Neural cell (in vitro differentiated cells): ENCODE results near the gene TMC7. TPM values are rescaled to one million over a fixed set of nuclear protein-coding genes. Genes with fewer than 3 reads are reported as not detected.

Experiments
- H2AFZ ChIP-seq: fragments of 200-600, 300-800 bp; sonication (generic), shearing (Covaris generic); 2 replicates; pipeline ENCODE4 v1.6.0; 2014; ENCODE audit warnings: low read depth, mild to moderate bottlenecking, antibody characterized with exemption, low read length, moderate library complexity
- H3F3A ChIP-seq: fragments of 200-600 bp; shearing (Covaris generic); 2 replicates; pipeline ENCODE4 v1.6.1; 2016; ENCODE audit warnings: mild to moderate bottlenecking, moderate library complexity, mixed read lengths, antibody characterized with exemption, low read length; ENCODE audit not compliant: insufficient read depth, poor library complexity, severe bottlenecking
- H3K27ac ChIP-seq: fragments of 200-600, 300-800 bp; sonication (generic), shearing (Covaris generic); 2 replicates; pipeline ENCODE4 v1.5.1; 2014; ENCODE audit warnings: mild to moderate bottlenecking, low read length, moderate library complexity
- H3K27me3 ChIP-seq: fragments of 300-800, 200-600 bp; sonication (generic), shearing (Covaris generic); 2 replicates; pipeline ENCODE4 v1.6.0; 2014; ENCODE audit warnings: mild to moderate bottlenecking, low read depth, low read length, moderate library complexity; ENCODE audit not compliant: insufficient read depth
- H3K36me3 ChIP-seq: fragments of 300-800, 200-600 bp; sonication (generic), shearing (Covaris generic); 2 replicates; pipeline ENCODE4 v1.5.1; 2014; ENCODE audit warnings: mild to moderate bottlenecking, antibody characterized with exemption, low read length, moderate library complexity; ENCODE audit not compliant: insufficient read depth
- H3K4me2 ChIP-seq: fragments of 300-800, 200-600 bp; sonication (generic), shearing (Covaris generic); 2 replicates; pipeline ENCODE4 v1.6.0; 2014; ENCODE audit warnings: mild to moderate bottlenecking, low read length
- H3K4me3 ChIP-seq: fragments of 300-800, 200-600 bp; sonication (generic), shearing (Covaris generic); 2 replicates; pipeline ENCODE4 v1.5.1; 2014; ENCODE audit warnings: mild to moderate bottlenecking, low read length, moderate library complexity
- H3K79me2 ChIP-seq: fragments of 200-600 bp; shearing (Covaris generic); replicated peaks from 2 replicates; pipeline ENCODE4 v1.6.0; 2014; ENCODE audit warnings: mild to moderate bottlenecking, low read length, moderate library complexity; ENCODE audit not compliant: insufficient read depth
- H3K9ac ChIP-seq: fragments of 300-800, 200-600 bp; sonication (generic), shearing (Covaris generic); 2 replicates; pipeline ENCODE4 v1.6.1; 2016; ENCODE audit warnings: mild to moderate bottlenecking, low read length, mixed read lengths
- H3K9me2 ChIP-seq: fragments of 200-600 bp; shearing (Covaris generic); 2 replicates; pipeline ENCODE4 v1.6.1; 2016; ENCODE audit warnings: mild to moderate bottlenecking, low read length, mixed read lengths; ENCODE audit not compliant: insufficient read depth
- H3K9me3 ChIP-seq: fragments of 200-600, 300-800 bp; sonication (generic), shearing (Covaris generic); 2 replicates; pipeline ENCODE4 v1.6.1; 2016; ENCODE audit warnings: mild to moderate bottlenecking, mixed run types, low read length, moderate library complexity, mixed read lengths
- H4K20me1 ChIP-seq: fragments of 200-600 bp; shearing (Covaris generic); 2 replicates; pipeline ENCODE4 v1.6.1; 2016; ENCODE audit warnings: mild to moderate bottlenecking, mixed run types; ENCODE audit not compliant: insufficient read depth
- CTCF ChIP-seq: fragments of 450-650 bp; IDR thresholded peaks from 2 replicates; pipeline ENCODE4 v1.5.1; 2014; ENCODE audit warnings: antibody characterized with exemption, mild to moderate bottlenecking, moderate library complexity; ENCODE audit not compliant: poor library complexity, severe bottlenecking
- EP300 ChIP-seq: fragments of 450-650 bp; conservative IDR thresholded peaks from 2 replicates; pipeline ENCODE4 v1.6.1; 2014; ENCODE audit warnings: antibody characterized with exemption, mild to moderate bottlenecking, moderate library complexity; ENCODE audit not compliant: poor library complexity, severe bottlenecking
- EZH2 ChIP-seq: fragments of 200-600, 300-800 bp; shearing (Covaris generic), sonication (generic); IDR thresholded peaks from 2 replicates; pipeline ENCODE4 v1.6.1; 2014; ENCODE audit warnings: antibody characterized with exemption, low read length, borderline replicate concordance, mild to moderate bottlenecking; ENCODE audit not compliant: insufficient read depth, poor library complexity, severe bottlenecking
- MXI1 ChIP-seq: fragments of 450-650 bp; conservative IDR thresholded peaks from 2 replicates; pipeline ENCODE4 v1.6.1; 2014; ENCODE audit warnings: antibody characterized with exemption, mild to moderate bottlenecking; ENCODE audit not compliant: poor library complexity, severe bottlenecking
- POLR2AphosphoS5 ChIP-seq: IDR thresholded peaks from 2 replicates; pipeline ENCODE4 v1.6.1; 2012
- RAD21 ChIP-seq: fragments of 450-650 bp; conservative IDR thresholded peaks from 2 replicates; pipeline ENCODE4 v1.6.1; 2014; ENCODE audit warnings: antibody characterized with exemption, mild to moderate bottlenecking, moderate library complexity
- SMC3 ChIP-seq: fragments of 450-650 bp; conservative IDR thresholded peaks from 2 replicates; pipeline ENCODE4 v1.6.1; 2014; ENCODE audit warnings: antibody characterized with exemption, mild to moderate bottlenecking, moderate library complexity; ENCODE audit not compliant: poor library complexity
- TAF1 ChIP-seq: IDR thresholded peaks from 2 replicates; pipeline ENCODE4 v1.6.1; 2012; ENCODE audit warnings: low read depth
- polyA plus RNA-seq: library from polyadenylated mRNA; depleted of rRNA; stranded (reverse); fragments of >200 nt; gene quantifications from 2 replicates; pipeline ENCODE4 v1.2.3, GENCODE V29; 2014
- TF ChIP-seq, protein P1 (sequence below): IDR thresholded peaks from 2 replicates; pipeline ENCODE4 v1.6.1; 2012; ENCODE audit warnings: borderline replicate concordance

The TMC7 gene
- polyA plus RNA-seq, 1 donor from 2014 or later: 3.5 TPM

GRCh38 chr16:19067349-19068236 lies 83.9 kb downstream of the TMC7 start, which contains the start of gene COQ7:
COQ7 (plus strand) TSS chr16:19067614; CDS start chr16:19067665, 51 bp downstream.
- peak within 1 kb of the TSS; percentile 75 for H3K4me2 ChIP-seq
- H3K9me2 ChIP-seq: no peaks in the 10 kb centered on the region
- no peaks in the 10 kb centered on the region for H4K20me1 ChIP-seq
- TF ChIP-seq RAD21 (no peak), CTCF (peak; percentile 31), SMC3 (peak; percentile 31), MXI1 (peak; percentile 84), POLR2AphosphoS5 (peak; percentile 86), EZH2 (no peak), TAF1 (no peak), EP300 (peak; percentile 91)
- TF ChIP-seq, protein P1, sequence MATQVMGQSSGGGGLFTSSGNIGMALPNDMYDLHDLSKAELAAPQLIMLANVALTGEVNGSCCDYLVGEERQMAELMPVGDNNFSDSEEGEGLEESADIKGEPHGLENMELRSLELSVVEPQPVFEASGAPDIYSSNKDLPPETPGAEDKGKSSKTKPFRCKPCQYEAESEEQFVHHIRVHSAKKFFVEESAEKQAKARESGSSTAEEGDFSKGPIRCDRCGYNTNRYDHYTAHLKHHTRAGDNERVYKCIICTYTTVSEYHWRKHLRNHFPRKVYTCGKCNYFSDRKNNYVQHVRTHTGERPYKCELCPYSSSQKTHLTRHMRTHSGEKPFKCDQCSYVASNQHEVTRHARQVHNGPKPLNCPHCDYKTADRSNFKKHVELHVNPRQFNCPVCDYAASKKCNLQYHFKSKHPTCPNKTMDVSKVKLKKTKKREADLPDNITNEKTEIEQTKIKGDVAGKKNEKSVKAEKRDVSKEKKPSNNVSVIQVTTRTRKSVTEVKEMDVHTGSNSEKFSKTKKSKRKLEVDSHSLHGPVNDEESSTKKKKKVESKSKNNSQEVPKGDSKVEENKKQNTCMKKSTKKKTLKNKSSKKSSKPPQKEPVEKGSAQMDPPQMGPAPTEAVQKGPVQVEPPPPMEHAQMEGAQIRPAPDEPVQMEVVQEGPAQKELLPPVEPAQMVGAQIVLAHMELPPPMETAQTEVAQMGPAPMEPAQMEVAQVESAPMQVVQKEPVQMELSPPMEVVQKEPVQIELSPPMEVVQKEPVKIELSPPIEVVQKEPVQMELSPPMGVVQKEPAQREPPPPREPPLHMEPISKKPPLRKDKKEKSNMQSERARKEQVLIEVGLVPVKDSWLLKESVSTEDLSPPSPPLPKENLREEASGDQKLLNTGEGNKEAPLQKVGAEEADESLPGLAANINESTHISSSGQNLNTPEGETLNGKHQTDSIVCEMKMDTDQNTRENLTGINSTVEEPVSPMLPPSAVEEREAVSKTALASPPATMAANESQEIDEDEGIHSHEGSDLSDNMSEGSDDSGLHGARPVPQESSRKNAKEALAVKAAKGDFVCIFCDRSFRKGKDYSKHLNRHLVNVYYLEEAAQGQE: peak; percentile 11
- H3K27ac ChIP-seq: peak within 1 kb of the TSS; percentile 99
- peaks cover 8% of the 10 kb centered on the region for H3F3A ChIP-seq
- H3K4me3 ChIP-seq: peak within 1 kb of the TSS; percentile 82
- no peaks in the 10 kb centered on the region for H3K9me3 ChIP-seq
- H3K79me2 ChIP-seq: peaks cover 9% of the 10 kb centered on the region
- peak within 1 kb of the TSS; percentile 98 for H2AFZ ChIP-seq
- H3K27me3 ChIP-seq: no peaks in the 10 kb centered on the region
- peaks cover 8% of the 10 kb centered on the region for H3K36me3 ChIP-seq
- peak within 1 kb of the TSS; percentile 94 for H3K9ac ChIP-seq

GRCh38 chr16:19068237-19068815 lies 84.6 kb downstream of the TMC7 start:
- Histone ChIP-seq H3K4me2 (peak overlapping the region; percentile 75), H4K20me1 (no peaks in the 10 kb centered on the region), H3K27ac (peak overlapping the region; percentile 99), H3K9me2 (no peaks in the 10 kb centered on the region), H3K27me3 (no peaks in the 10 kb centered on the region), H3K36me3 (peaks cover 8% of the 10 kb centered on the region), H2AFZ (peak overlapping the region; percentile 98), H3K9ac (peak overlapping the region; percentile 94), H3K4me3 (peak overlapping the region; percentile 82), H3F3A (peaks cover 8% of the 10 kb centered on the region), H3K79me2 (peaks cover 9% of the 10 kb centered on the region), H3K9me3 (no peaks in the 10 kb centered on the region)
- TF ChIP-seq POLR2AphosphoS5 (no peak), TAF1 (no peak), SMC3 (no peak), EZH2 (no peak), EP300 (no peak), MXI1 (no peak), CTCF (no peak), RAD21 (no peak)
- TF ChIP-seq, protein P1: no peak
